HCT116 (cell line): ENCODE data around the gene RABEP1. TPM values are rescaled to one million over a fixed set of nuclear protein-coding genes. Genes with fewer than 3 reads are reported as not detected.

Experiments used
- ATAC-seq: fragments of 200-7000 bp; cut with Tn5 transposase; 2 replicates; pipeline ENCODE4 v1.9.1; 2020; ENCODE audit warnings: mild to moderate bottlenecking, moderate library complexity
- Bru-seq: library from RNA; stranded (reverse); fragments of 400-500 nt; gene quantifications from one replicate; lab custom pipeline; 2021; lab: Mats Ljungman, UMichigan
- BruChase-seq, 2 experiments: library from RNA; stranded (reverse); fragments of 400-500 nt; gene quantifications; one replicate each; lab custom pipeline; 2021; lab: Mats Ljungman, UMichigan
- BruUV-seq: library from RNA; stranded (reverse); fragments of 400-500 nt; replicated peaks from 2 replicates; lab custom pipeline; 2021; lab: Mats Ljungman, UMichigan
- CTCF ChIA-PET: fragments of 300-600 bp; sonication (Branson Sonifier 250); formaldehyde crosslinking; loops from one replicate; lab custom pipeline; 2021; ENCODE audit warnings: antibody characterized with exemption; lab: Charles Lee
- POLR2A ChIA-PET: fragments of 300-600, 350-600 bp; sonication (Branson Sonifier 250); formaldehyde crosslinking; loops from one replicate; lab custom pipeline; 2021; ENCODE audit warnings: antibody characterized with exemption; lab: Charles Lee
- RAD21 ChIA-PET, 2 experiments: fragments of 300-600 bp; sonication (Branson Sonifier 250); formaldehyde crosslinking; loops; one replicate each; lab custom pipeline; 2023; ENCODE audit warnings: low total read pairs in 2 of 2; ENCODE audit not compliant: uncharacterized antibody in 2 of 2, unreplicated experiment in 2 of 2, low non-redundant PET in 1 of 2; lab: Charles Lee
- DNase-seq: peaks from one replicate; pipeline ENCODE4 v3.0.0-alpha.2; 2010; ENCODE audit warnings: low read depth, low spot score
- H2AFZ ChIP-seq: fragments of 200-600 bp; shearing (Covaris generic), sonication (generic); 2 replicates; pipeline ENCODE4 v1.6.1; 2017; ENCODE audit warnings: low read depth, mixed run types, mixed read lengths, antibody characterized with exemption, low read length; ENCODE audit not compliant: poor library complexity, severe bottlenecking
- H3K27ac ChIP-seq: 2 replicates; pipeline ENCODE4 v1.5.1; 2012; ENCODE audit warnings: low read depth, low read length
- H3K27me3 ChIP-seq: fragments of 200-600 bp; sonication (generic); 2 replicates; pipeline ENCODE4 v1.6.1; 2016; ENCODE audit warnings: mixed run types, low read length, mixed read lengths; ENCODE audit not compliant: insufficient read depth
- H3K36me3 ChIP-seq, 2 experiments: fragments of 200-500 bp in 1 of 2; fragments of 200-600 bp in 1 of 2; sonication (Bioruptor generic) in 1 of 2; sonication (generic) in 1 of 2; 2 replicates each; pipeline versions ENCODE4 v1.5.1 to v1.6.1; 2014 to 2016; ENCODE audit warnings: low read length in 2 of 2, inconsistent platforms in 1 of 2, mixed read lengths in 1 of 2, mixed run types in 1 of 2; ENCODE audit not compliant: insufficient read depth in 2 of 2, control insufficient read depth in 1 of 2
- H3K4me1 ChIP-seq, 2 experiments: fragments of 200-600 bp in 1 of 2; sonication (generic) in 1 of 2; 2 replicates each; pipeline versions ENCODE4 v1.5.1 to v1.6.1; 2012 to 2017; ENCODE audit warnings: low read length in 2 of 2, inconsistent platforms in 1 of 2, mild to moderate bottlenecking in 1 of 2, mixed read lengths in 1 of 2, mixed run types in 1 of 2, moderate library complexity in 1 of 2; ENCODE audit not compliant: insufficient read depth in 2 of 2, control insufficient read depth in 1 of 2
- H3K4me2 ChIP-seq: fragments of 200-600 bp; sonication (generic); 2 replicates; pipeline ENCODE4 v1.6.1; 2017; ENCODE audit warnings: mixed run types, low read length, mixed read lengths
- H3K4me3 ChIP-seq, 2 experiments: fragments of 200-600 bp in 1 of 2; sonication (generic) in 1 of 2; replicated peaks in 1 of 2; 2 replicates each; pipeline ENCODE4 v1.5.1; 2011 to 2016; ENCODE audit warnings: low read length in 2 of 2, control low read depth in 1 of 2, low read depth in 1 of 2, mild to moderate bottlenecking in 1 of 2, mixed read lengths in 1 of 2, mixed run types in 1 of 2
- H3K79me2 ChIP-seq: fragments of 200-600 bp; sonication (generic); 2 replicates; pipeline ENCODE4 v1.6.1; 2017; ENCODE audit warnings: mild to moderate bottlenecking, mixed run types, low read length, moderate library complexity, mixed read lengths; ENCODE audit not compliant: insufficient read depth
- H3K9ac ChIP-seq: fragments of 200-600 bp; sonication (generic); 2 replicates; pipeline ENCODE4 v1.6.1; 2016; ENCODE audit warnings: low read length, mixed read lengths
- H3K9me2 ChIP-seq: fragments of 200-600 bp; sonication (generic), shearing (Covaris generic); 2 replicates; pipeline ENCODE4 v1.6.1; 2017; ENCODE audit warnings: mixed run types, mild to moderate bottlenecking, moderate library complexity; ENCODE audit not compliant: insufficient read depth
- H3K9me3 ChIP-seq, 2 experiments: fragments of 200-500 bp in 1 of 2; fragments of 200-600 bp in 1 of 2; sonication (Bioruptor generic) in 1 of 2; sonication (generic) in 1 of 2; 2 replicates each; pipeline ENCODE4 v1.6.1; 2014 to 2017; ENCODE audit warnings: low read length in 2 of 2, mixed read lengths in 2 of 2, inconsistent platforms in 1 of 2, low read depth in 1 of 2, mild to moderate bottlenecking in 1 of 2, mixed run types in 1 of 2, moderate library complexity in 1 of 2; ENCODE audit not compliant: control insufficient read depth in 1 of 2, insufficient read depth in 1 of 2
- H4K20me1 ChIP-seq: fragments of 200-600 bp; sonication (generic), shearing (Covaris generic); 2 replicates; pipeline ENCODE4 v1.6.1; 2017; ENCODE audit warnings: mixed run types, mild to moderate bottlenecking, moderate library complexity; ENCODE audit not compliant: insufficient read depth
- ATF3 ChIP-seq: IDR thresholded peaks from 2 replicates; pipeline ENCODE4 v1.6.1; 2012
- CBX3 ChIP-seq: IDR thresholded peaks from 2 replicates; pipeline ENCODE4 v1.6.1; 2012; ENCODE audit warnings: low read depth
- CEBPB ChIP-seq: IDR thresholded peaks from 2 replicates; pipeline ENCODE4 v1.6.1; 2012; ENCODE audit warnings: low read depth
- CTCF ChIP-seq, 3 experiments: fragments of 200-600 bp in 1 of 3; sonication (generic) in 1 of 3; IDR thresholded peaks in 2 of 3; conservative IDR thresholded peaks in 1 of 3; 2 replicates each; pipeline ENCODE4 v1.5.1; 2012 to 2017; ENCODE audit warnings: low read depth in 2 of 3, low read length in 2 of 3, antibody characterized with exemption in 1 of 3, borderline replicate concordance in 1 of 3, control low read depth in 1 of 3, mild to moderate bottlenecking in 1 of 3, mixed read lengths in 1 of 3, mixed run types in 1 of 3, moderate library complexity in 1 of 3; ENCODE audit not compliant: insufficient read depth in 1 of 3
- EGR1 ChIP-seq: IDR thresholded peaks from 2 replicates; pipeline ENCODE4 v1.6.1; 2012; ENCODE audit warnings: low read depth
- EZH2 ChIP-seq: fragments of 200-600 bp; sonication (generic); IDR thresholded peaks from 2 replicates; pipeline ENCODE4 v1.6.1; 2017; ENCODE audit warnings: antibody characterized with exemption, mixed run types
- EZH2phosphoT487 ChIP-seq: fragments of 200-600 bp; IDR thresholded peaks from 2 replicates; pipeline ENCODE4 v1.6.1; 2018; ENCODE audit warnings: antibody characterized with exemption, borderline replicate concordance
- JUND ChIP-seq: IDR thresholded peaks from 2 replicates; pipeline ENCODE4 v1.6.1; 2012
- POLR2A ChIP-seq: IDR thresholded peaks from 2 replicates; pipeline ENCODE4 v1.7.0; 2011; ENCODE audit warnings: borderline replicate concordance; ENCODE audit not compliant: insufficient read depth, insufficient read length; ENCODE audit errors: extremely low read depth
- REST ChIP-seq: IDR thresholded peaks from 2 replicates; pipeline ENCODE4 v1.6.1; 2012; ENCODE audit warnings: low read depth
- SIN3A ChIP-seq: IDR thresholded peaks from 2 replicates; pipeline ENCODE4 v1.6.1; 2012; ENCODE audit warnings: low read depth
- TCF7L2 ChIP-seq: IDR thresholded peaks from 2 replicates; pipeline ENCODE4 v1.7.0; 2011; ENCODE audit warnings: borderline replicate concordance, inconsistent platforms; ENCODE audit not compliant: insufficient read depth, insufficient read length; ENCODE audit errors: extremely low read depth
- YY1 ChIP-seq: IDR thresholded peaks from 2 replicates; pipeline ENCODE4 v1.6.1; 2011; ENCODE audit warnings: low read length, low read depth, moderate library complexity, mild to moderate bottlenecking; ENCODE audit not compliant: insufficient replicate concordance; ENCODE audit errors: extremely low read depth
- ZBTB33 ChIP-seq: IDR thresholded peaks from 2 replicates; pipeline ENCODE4 v1.6.1; 2011; ENCODE audit warnings: mild to moderate bottlenecking, low read length, moderate library complexity; ENCODE audit not compliant: insufficient replicate concordance; ENCODE audit errors: extremely low read depth
- ZNF274 ChIP-seq: fragments of 200-500 bp; sonication (Bioruptor generic); IDR thresholded peaks from 2 replicates; pipeline ENCODE4 v1.6.1; 2014; ENCODE audit warnings: mild to moderate bottlenecking, low read depth, low read length, inconsistent platforms
- intact Hi-C: fragments of 100-400 bp; cut with micrococcal nuclease; formaldehyde crosslinking; loops from 2 replicates; pipeline ENCODE4 v1.10.0; 2022
- long read RNA-seq: library from polyadenylated mRNA; unstranded; transcript quantifications from one replicate; pipeline ENCODE4 v2.0.0, GENCODE V29; 2021; ENCODE audit not compliant: unreplicated experiment
- polyA plus RNA-seq: library from polyadenylated mRNA; unstranded; fragments of >200 nt; gene quantifications from 2 replicates; pipeline ENCODE4 v1.2.1, GENCODE V29; 2012; ENCODE audit warnings: missing spikeins
- total RNA-seq: library from RNA; stranded (reverse); gene quantifications from one replicate; pipeline ENCODE4 v1.2.1, GENCODE V29; 2021; ENCODE audit not compliant: unreplicated experiment

The RABEP1 gene
- total RNA-seq (38.5 TPM), Bru-seq, nascent RNA (percentile 79 among the genes with signal in this experiment), BruChase-seq, experiment 1, labeled RNA remaining after a 6-hour chase (percentile 82 among the genes with signal in this experiment), BruChase-seq, experiment 2, labeled RNA remaining after a 2-hour chase (percentile 75 among the genes with signal in this experiment)
- polyA plus RNA-seq: 13.9 and 19.5 TPM in 2 replicates
- long read RNA-seq, full-length matches to known transcripts: 70 of 120 reads
- long read RNA-seq, partial matches to known transcripts: 22 of 120 reads
- long read RNA-seq, other reads (novel, unspliced or antisense): 28 of 120 reads

GRCh38 chr17:5281814-5282641 is at the start of gene RABEP1:
RABEP1 (plus strand) TSS chr17:5282284; CDS start chr17:5282487, 203 bp downstream.
- H2AFZ ChIP-seq: peak within 1 kb of the TSS; percentile 0
- peak within 1 kb of the TSS; percentile 59 for H3K27ac ChIP-seq
- peak within 1 kb of the TSS; percentile 75 for H3K9ac ChIP-seq
- intact Hi-C loops: no loop called here
- no peaks in the 10 kb centered on the region for H3K9me2 ChIP-seq
- RAD21 ChIA-PET: no interaction called here
- ATAC-seq (peak; percentile 84), DNase-seq (peak; percentile 64)
- no peaks in the 10 kb centered on the region for H3K27me3 ChIP-seq
- no peaks in the 10 kb centered on the region for H3K9me3 ChIP-seq
- BruUV-seq: no TSS peak
- H4K20me1 ChIP-seq: peaks cover 4% of the 10 kb centered on the region; the same call in 1 of the 2 replicates
- CTCF ChIA-PET: interaction anchor here (0.6 kb wide), 1 partner anchor 154 kb away, joined by 3 read pairs; no protein-coding TSS in a partner anchor
- peak within 1 kb of the TSS; percentile 91 for H3K4me2 ChIP-seq
- H3K4me3 ChIP-seq: peak within 1 kb of the TSS; percentile 57 to 77
- H3K4me1 ChIP-seq: peaks cover 12 to 21% of the 10 kb centered on the region in 2 experiments
- H3K36me3 ChIP-seq: 0 out of 4 replicates have a peak, but pooled peaks cover 3% of the 10 kb centered on the region in 2 experiments
- peaks cover 45% of the 10 kb centered on the region for H3K79me2 ChIP-seq
- POLR2A ChIA-PET: interaction anchor here (1.0 kb wide), 1 partner anchor 10 kb away, joined by 4 read pairs; no protein-coding TSS in a partner anchor
- TF ChIP-seq POLR2A (peak; percentile 26), EGR1 (peak; percentile 73), CTCF (IDR thresholded peaks at IDR 0.05 in 2 of 3, conservative IDR thresholded peaks at IDR 0.05 in 1 of 3; ENCODE audit: borderline replicate concordance in 1 of 3, insufficient read depth in 1 of 3, low read depth in 2 of 3, low read length in 2 of 3) (peak in 2 of 3 experiments; percentile 29 to 31; a peak in 3 of 6 replicates), CBX3 (peak; percentile 78; the same call in 1 of the 2 replicates), CEBPB (no peak), EZH2 (no peak), ZNF274 (no peak), YY1 (no peak), TCF7L2 (no peak), REST (no peak), JUND (no peak), EZH2phosphoT487 (no peak), ZBTB33 (no peak), SIN3A (peak; percentile 75; the same call in 1 of the 2 replicates), ATF3 (no peak)
